GM06990 (cell line): ENCODE results near the gene ITGA2B.
"Not testable (repeated sequence)": the region's sequence is repeated elsewhere in the genome, so short reads cannot be mapped to it uniquely, and the experiment has no call there.

Experiments
- DNase-seq: peaks from one replicate; pipeline ENCODE4 v3.0.0-alpha.2; 2011; ENCODE audit not compliant: insufficient read length; ENCODE audit errors: extremely low read depth
- H3K27me3 ChIP-seq: replicated peaks from 2 replicates; pipeline ENCODE4 v1.6.0; 2011; ENCODE audit warnings: low read length; ENCODE audit not compliant: control insufficient read depth, insufficient read depth
- H3K36me3 ChIP-seq: 2 replicates; pipeline ENCODE4 v1.5.1; 2011; ENCODE audit warnings: low read length; ENCODE audit not compliant: control insufficient read depth, insufficient read depth
- H3K4me3 ChIP-seq: replicated peaks from 2 replicates; pipeline ENCODE4 v1.5.1; 2011; ENCODE audit warnings: low read depth, mild to moderate bottlenecking, control low read depth, low read length
- TF ChIP-seq, protein P1 (sequence below): IDR thresholded peaks from 2 replicates; pipeline ENCODE4 v1.5.1; 2011; ENCODE audit warnings: low read length, control low read depth, mild to moderate bottlenecking, inconsistent platforms; ENCODE audit not compliant: insufficient read depth, poor library complexity, severe bottlenecking

ITGA2B gene

GRCh38 chr17:44372036-44372435 lies 17.4 kb downstream of the ITGA2B start:
- Histone ChIP-seq H3K27me3 (no peaks in the 10 kb centered on the region), H3K36me3 (no peaks in the 10 kb centered on the region), H3K4me3 (no peak overlapping the region)
- no peak for DNase-seq
- TF ChIP-seq, protein P1, sequence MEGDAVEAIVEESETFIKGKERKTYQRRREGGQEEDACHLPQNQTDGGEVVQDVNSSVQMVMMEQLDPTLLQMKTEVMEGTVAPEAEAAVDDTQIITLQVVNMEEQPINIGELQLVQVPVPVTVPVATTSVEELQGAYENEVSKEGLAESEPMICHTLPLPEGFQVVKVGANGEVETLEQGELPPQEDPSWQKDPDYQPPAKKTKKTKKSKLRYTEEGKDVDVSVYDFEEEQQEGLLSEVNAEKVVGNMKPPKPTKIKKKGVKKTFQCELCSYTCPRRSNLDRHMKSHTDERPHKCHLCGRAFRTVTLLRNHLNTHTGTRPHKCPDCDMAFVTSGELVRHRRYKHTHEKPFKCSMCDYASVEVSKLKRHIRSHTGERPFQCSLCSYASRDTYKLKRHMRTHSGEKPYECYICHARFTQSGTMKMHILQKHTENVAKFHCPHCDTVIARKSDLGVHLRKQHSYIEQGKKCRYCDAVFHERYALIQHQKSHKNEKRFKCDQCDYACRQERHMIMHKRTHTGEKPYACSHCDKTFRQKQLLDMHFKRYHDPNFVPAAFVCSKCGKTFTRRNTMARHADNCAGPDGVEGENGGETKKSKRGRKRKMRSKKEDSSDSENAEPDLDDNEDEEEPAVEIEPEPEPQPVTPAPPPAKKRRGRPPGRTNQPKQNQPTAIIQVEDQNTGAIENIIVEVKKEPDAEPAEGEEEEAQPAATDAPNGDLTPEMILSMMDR = no peak

DNA sequence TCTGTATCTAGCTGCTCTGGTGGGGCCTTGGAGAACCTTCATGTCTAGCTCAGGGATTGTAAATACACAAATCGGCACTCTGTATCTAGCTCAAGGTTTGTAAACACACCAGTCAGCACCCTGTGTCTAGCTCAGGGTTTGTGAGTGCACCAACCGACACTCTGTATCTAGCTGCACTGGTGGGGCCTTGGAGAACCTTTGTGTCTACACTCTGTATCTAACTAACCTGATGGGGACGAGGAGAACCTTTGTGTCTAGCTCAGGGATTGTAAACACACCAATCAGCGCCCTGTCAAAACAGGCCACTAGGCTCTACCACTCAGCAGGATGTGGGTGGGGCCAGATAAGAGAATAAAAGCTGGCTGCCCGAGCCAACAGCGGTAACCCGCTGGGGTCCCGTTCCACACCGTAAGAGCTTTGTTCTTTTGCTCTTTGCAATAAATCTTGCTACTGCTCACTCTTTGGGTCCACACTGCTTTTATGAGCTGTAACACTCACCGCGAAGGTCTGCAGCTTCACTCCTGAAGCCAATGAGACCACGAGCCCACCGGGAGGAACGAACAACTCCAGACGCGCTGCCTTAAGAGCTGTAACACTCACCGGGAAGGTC lies 19.9 kb downstream of the ITGA2B start:
- not testable (repeated sequence) for H3K4me3 ChIP-seq, DNase-seq, H3K36me3 ChIP-seq, H3K27me3 ChIP-seq

GRCh38 chr17:44368391-44369243 lies 20.8 kb downstream of the ITGA2B start:
- not testable (repeated sequence) for DNase-seq, H3K4me3 ChIP-seq, H3K27me3 ChIP-seq, H3K36me3 ChIP-seq

- TF ChIP-seq, protein P1 = no peak
- DNase-seq = no peak
- Histone ChIP-seq H3K36me3 (no peaks in the 10 kb centered on the region), H3K27me3 (no peaks in the 10 kb centered on the region), H3K4me3 (no peak overlapping the region)
Measured at GRCh38 chr17:44367231-44367979, 22.0 kb downstream of the ITGA2B start.

DNA sequence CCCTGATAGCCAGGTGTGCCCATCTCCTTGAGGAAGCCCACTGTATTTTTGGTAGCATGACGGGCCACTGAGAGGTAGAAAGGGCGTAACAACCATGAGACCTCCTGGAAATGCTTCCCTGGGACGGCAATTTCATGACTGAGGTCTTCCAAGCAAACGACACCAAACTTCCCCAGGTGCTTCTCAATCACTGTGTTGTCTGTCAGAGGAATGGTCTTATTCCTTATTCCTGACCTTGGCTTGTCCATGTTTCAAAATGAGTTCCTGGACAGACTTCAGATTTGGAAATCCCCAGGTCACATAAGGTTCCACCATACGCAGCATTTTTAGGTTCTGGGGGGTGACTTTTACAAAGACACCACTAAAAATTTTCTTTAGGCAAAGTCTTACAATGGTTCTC lies 24.4 kb downstream of the ITGA2B start:
- not testable (repeated sequence) for H3K27me3 ChIP-seq, H3K36me3 ChIP-seq, DNase-seq, H3K4me3 ChIP-seq

- TF ChIP-seq, protein P1 = no peak
- Histone ChIP-seq H3K36me3 (no peaks in the 10 kb centered on the region), H3K4me3 (peak within 1 kb of the TSS; percentile 68), H3K27me3 (no peaks in the 10 kb centered on the region)
- DNase-seq = peak; percentile 74
Measured at GRCh38 chr17:44363613-44364159, 25.8 kb downstream of the ITGA2B start, which contains the start of gene FAM171A2. Gene FAM171A2 (minus strand): TSS chr17:44363853. CDS start chr17:44363714, 139 bp downstream.
